ENCODE measurements around the gene TBX4.

TBX4 gene

DNA sequence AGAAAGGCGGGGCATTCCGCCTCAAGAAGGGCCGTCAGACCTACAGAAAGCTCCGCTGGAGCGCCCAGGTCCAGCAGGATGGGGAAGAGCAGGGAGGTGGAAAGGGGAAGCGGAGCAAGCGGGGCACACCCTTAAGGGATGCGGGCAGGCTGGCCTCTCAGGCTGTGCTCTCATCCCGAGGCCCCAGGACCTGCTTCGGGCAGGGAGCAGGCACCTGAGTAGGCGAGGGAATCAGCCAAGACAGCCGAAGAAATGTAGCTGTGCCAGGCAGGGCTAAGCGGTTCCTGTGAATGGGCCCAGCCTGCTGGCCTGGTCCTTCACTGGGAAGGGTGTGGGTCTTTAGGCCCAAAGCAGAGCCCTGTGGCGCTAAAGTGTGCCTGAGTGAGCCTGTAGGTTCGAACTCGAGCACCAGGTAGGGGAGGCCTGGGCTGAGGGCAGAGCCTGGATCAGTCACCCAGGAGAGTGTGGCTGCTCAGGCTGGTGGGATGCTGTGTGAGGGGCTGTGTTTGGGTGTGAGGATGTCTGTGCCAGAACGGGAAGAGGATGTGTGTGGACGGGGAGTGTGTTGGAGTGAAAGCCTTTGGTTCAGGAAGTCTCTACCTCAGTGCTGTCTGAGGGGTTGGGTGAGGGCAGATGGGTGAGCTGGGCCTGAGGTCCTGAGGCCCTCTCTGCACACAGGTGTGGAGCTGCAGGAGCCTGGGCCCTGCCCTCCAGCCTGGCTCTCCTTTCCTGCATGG, 3.3 kb downstream of the TBX4 start:
- DNase-seq, result no peak

GRCh38 chr17:61456061-61456681, 3.9 kb downstream of the TBX4 start:
- DNase-seq, result no peak

- DNase-seq, result no peak
Observed at GRCh38 chr17:61456688-61457225, 4.5 kb downstream of the TBX4 start.

GRCh38 chr17:61457226-61457983, 5.2 kb downstream of the TBX4 start:
- no peak for DNase-seq

DNA sequence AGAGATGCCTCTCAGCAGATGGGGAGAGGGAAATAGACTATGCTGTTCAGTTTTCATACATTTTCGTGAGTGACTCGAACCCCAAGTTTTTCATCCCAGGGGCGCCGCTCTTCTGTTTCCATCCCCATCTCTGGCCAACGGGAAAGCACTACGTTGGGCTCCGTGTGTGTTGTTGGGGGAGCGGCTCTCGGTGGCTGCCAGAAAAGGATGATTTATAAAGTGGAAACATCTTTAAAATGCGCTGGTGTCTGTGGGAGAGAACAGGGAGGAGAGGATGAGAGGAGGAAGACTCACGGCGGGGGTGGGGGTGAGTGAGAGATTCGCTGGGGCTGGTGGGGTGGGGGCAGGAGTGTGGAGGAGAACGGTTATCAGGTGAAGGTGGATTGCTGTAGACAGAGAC, 5.8 kb downstream of the TBX4 start:
- DNase-seq, result no peak

- no peak for DNase-seq
Observed at GRCh38 chr17:61458421-61459141, 6.4 kb downstream of the TBX4 start.

GRCh38 chr17:61459142-61459809, 7.1 kb downstream of the TBX4 start:
- no peak for DNase-seq

GRCh38 chr17:61459939-61460718, 7.9 kb downstream of the TBX4 start:
- no peak for DNase-seq

DNA sequence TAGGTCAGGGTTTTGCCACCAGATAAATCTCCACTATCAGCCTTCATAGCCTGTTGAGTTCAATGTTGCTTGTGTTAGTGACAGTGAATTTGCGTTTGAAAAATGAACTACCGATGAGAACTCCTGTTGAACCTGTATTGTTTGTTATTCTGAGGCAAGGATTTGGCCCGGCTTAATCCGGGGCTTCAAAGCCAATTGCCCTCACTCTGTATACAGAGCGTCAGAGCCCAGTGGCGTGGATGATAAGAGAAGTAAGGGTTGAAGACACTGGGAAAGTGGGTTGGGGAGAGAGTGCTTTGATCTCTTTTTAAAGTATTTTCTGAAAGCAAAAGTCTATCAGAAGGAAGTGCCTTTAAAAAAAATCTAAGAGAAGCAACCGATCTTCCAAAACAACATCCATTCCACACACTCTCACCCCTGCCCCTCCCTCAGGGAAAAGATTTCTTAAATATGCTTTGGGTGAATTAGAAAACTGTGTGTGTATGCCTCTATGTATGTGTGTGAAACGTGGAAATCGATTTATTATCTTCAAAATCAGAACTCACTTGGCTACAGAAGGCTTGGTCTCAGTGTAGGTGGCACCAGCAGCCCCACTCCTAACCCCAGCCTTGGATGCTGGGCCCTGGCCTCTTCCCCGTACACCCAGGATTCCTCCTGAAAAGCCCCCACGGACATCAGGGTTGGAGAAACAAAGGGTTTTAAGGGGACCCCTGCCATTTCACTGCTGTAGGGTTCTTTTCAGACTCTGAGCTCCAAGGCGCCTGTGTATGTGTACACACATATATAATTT, 8.8 kb downstream of the TBX4 start:
- DNase-seq, result no peak

DNA sequence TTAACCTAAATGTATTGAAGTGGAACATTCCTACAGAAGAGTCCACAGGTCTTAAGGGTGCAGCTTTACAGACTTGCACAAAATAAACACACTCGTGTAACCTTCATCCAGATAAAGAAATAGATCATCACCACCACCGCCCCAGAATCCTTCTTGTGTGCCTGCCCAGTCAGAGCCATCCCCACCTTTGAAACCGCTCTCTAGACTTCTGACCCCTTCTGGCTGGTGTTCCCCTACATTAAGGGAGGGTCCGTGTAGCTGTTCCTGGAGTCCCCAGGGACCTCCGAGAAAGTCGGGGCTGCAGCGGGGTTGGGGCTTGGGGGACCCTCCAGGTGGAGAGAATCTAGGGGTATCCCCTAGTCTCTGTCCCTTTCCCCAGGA, 9.4 kb downstream of the TBX4 start:
- no peak for DNase-seq

DNA sequence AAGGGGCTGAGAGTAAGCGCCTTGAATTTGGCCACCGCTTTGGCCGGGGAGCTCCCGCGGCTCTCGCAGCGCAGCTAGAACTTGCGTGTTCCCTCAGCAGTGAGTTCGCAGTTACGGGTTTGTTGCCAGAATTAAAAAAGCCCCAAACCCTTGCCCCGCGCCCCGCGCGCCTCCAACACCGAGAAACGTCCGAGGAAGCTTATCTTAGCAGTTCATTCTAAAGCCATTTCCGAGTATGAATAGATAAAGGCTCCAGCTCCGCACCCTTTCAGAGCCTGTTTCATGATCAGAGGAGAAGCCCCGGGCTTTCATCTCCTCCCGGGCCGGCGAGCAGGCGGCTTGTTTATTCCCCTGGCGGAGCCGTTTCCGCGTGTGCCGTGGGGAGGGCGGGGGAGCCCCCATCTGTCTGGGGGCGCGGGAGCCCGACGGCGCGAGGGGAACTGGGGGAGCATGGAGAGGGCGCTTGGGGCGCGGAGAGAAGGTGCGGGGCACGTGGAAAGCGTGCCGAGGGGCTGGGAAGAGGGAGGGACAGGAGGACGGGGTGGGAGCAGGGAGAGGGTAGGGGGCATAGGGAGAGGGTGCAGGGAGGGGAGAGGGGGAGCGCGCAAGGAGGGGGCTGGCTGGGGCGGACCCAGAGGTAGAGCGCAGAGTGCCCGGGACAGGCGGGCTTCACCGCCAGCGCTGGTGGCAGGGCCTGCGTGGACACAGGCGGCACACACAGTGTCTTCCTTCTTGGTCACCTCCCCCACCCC, 9.9 kb downstream of the TBX4 start:
- DNase-seq, result no peak

GRCh38 chr17:61462719-61463315, 10.6 kb downstream of the TBX4 start:
- no peak for DNase-seq

DNA sequence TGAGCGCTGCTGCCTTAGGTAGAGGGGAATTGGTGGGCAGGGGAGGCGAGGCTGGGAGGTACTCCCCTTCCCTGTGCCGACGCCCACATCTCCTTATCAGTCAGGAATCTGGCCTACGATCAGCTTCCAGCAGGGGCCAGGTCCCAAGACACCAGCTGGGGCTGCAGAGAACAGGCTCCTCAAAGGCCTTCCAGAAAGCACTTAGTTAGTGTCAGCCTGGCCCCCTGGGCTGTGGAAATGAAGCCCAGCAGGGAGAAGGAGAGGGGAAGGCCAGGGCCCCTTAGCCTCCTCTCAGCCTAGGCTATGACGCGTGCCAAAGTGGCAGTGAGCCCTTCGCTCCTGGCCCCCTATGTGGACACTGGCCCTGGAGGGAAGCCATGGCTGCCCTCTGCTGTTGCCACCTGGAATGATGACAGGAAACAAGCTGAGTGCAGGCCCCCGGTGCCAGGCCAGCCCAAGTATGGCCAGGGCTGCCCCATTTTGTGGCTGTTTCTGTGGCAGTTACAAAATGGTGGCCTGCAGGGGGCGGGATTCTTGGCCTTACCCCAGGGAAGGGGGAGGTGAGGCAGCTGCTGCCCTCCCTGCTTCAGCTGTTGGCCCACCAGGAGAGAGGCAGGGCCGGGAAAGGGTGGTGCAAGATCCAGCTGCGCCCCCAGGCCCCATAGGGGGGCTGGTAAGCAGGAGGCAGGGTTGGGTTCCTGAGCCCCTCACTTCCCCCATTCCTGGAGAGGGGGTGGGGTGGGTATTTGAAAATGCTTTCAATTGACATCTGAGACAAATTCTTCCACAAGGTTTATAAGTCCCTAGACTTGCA, 11.3 kb downstream of the TBX4 start:
- DNase-seq, result no peak

- DNase-seq, result no peak
Observed at GRCh38 chr17:61464130-61464842, 12.1 kb downstream of the TBX4 start.

- DNase-seq, result no peak
Observed at GRCh38 chr17:61464843-61465180, 12.6 kb downstream of the TBX4 start.

DNA sequence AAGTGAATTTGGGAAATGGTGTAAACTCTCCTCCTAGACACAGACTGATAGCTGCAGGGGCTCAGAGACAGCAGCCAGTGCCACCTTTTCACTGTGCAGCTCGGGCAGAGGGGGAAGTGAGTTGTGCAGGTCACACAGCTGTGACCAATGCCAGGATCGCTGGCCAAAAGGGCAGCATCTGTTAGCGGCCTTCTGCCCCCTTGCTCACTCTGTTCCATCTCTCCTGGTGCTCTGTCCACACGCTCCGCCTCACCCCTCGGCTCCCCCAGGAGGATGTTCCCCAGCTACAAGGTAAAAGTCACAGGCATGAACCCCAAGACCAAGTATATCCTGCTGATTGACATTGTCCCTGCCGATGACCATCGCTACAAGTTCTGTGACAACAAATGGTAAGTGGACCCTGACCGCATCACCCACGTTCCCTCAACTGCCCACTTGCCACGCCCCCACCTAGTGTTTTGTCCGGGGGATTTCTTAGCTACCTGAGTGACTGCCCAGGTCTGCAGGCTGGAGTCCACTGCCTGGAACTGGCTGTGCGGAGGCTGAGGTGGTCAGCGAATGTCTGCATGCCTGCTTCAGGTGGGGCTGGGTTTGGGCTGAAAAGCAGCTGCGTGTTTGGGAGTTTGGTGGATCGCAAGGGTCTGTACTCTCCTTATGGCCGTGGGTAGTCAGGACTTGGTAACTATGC, 13.5 kb downstream of the TBX4 start:
- no peak for DNase-seq

GRCh38 chr17:61466246-61466645, 14.0 kb downstream of the TBX4 start:
- DNase-seq, result no peak
